Fibroblast of lung (primary cell): ENCODE measurements around the gene MTHFSD. TPM values are rescaled to one million over a fixed set of nuclear protein-coding genes. Genes with fewer than 3 reads are reported as not detected.

Experiments used
- DNase-seq, 2 donors: peaks; one replicate each; pipeline versions ENCODE4 v3.0.0 to v3.0.0-alpha.2; 2010; ENCODE audit warnings: low read depth in 2 of 2
- H2AFZ ChIP-seq: 2 replicates; pipeline ENCODE4 v1.5.1; 2012; ENCODE audit warnings: low read length, control low read depth, inconsistent platforms
- H3K27ac ChIP-seq: 2 replicates; pipeline ENCODE4 v1.5.1; 2011; ENCODE audit warnings: low read length, control low read depth; ENCODE audit not compliant: insufficient read depth
- H3K27me3 ChIP-seq: 2 replicates; pipeline ENCODE4 v1.5.1; 2011; ENCODE audit warnings: mild to moderate bottlenecking, low read length; ENCODE audit not compliant: control insufficient read depth, insufficient read depth
- H3K36me3 ChIP-seq: 2 replicates; pipeline ENCODE4 v1.5.1; 2011; ENCODE audit warnings: low read length; ENCODE audit not compliant: control insufficient read depth, insufficient read depth
- H3K4me1 ChIP-seq: 2 replicates; pipeline ENCODE4 v1.5.1; 2011; ENCODE audit warnings: low read length; ENCODE audit not compliant: control insufficient read depth, insufficient read depth; ENCODE audit errors: extremely low read depth
- H3K4me2 ChIP-seq: 2 replicates; pipeline ENCODE4 v1.5.1; 2011; ENCODE audit warnings: low read length, control low read depth; ENCODE audit not compliant: insufficient read depth; ENCODE audit errors: extremely low read depth
- H3K4me3 ChIP-seq, 4 experiments: fragments of 200-600 bp in 1 of 4; sonication (generic) in 1 of 4; replicated peaks in 1 of 4; 2 replicates each; pipeline ENCODE4 v1.5.1; 2011 to 2016; ENCODE audit warnings: low read length in 4 of 4, low read depth in 3 of 4, mild to moderate bottlenecking in 3 of 4, control low read depth in 2 of 4, inconsistent platforms in 1 of 4, mixed read lengths in 1 of 4; ENCODE audit not compliant: insufficient read depth in 1 of 4; ENCODE audit errors: control extremely low read depth in 1 of 4
- H3K79me2 ChIP-seq: 2 replicates; pipeline ENCODE4 v1.5.1; 2012; ENCODE audit warnings: mild to moderate bottlenecking, low read length, inconsistent platforms; ENCODE audit not compliant: control insufficient read depth, insufficient read depth
- H3K9ac ChIP-seq: 2 replicates; pipeline ENCODE4 v1.5.1; 2011; ENCODE audit warnings: mild to moderate bottlenecking, low read length, control low read depth; ENCODE audit not compliant: insufficient read depth
- H3K9me3 ChIP-seq: 2 replicates; pipeline ENCODE4 v1.5.1; 2012; ENCODE audit warnings: low read depth, low read length; ENCODE audit not compliant: control insufficient read depth, insufficient read depth
- H4K20me1 ChIP-seq: 2 replicates; pipeline ENCODE4 v1.5.1; 2011; ENCODE audit warnings: low read length; ENCODE audit not compliant: control insufficient read depth, insufficient read depth; ENCODE audit errors: extremely low read depth
- EZH2 ChIP-seq: IDR thresholded peaks from 2 replicates; pipeline ENCODE4 v1.5.1; 2012; ENCODE audit warnings: low read length, control low read depth, mild to moderate bottlenecking; ENCODE audit errors: missing control alignments
- polyA plus RNA-seq, 2 donors: library from polyadenylated mRNA; depleted of rRNA in 1 of 2; stranded (reverse) in 1 of 2; unstranded in 1 of 2; fragments of >200 nt; gene quantifications; 2 replicates each; pipeline ENCODE4 v1.2.1, GENCODE V29; 2011 to 2012; ENCODE audit warnings: missing spikeins in 1 of 2
- total RNA-seq: library from RNA; depleted of rRNA; stranded (reverse); fragments of >200 nt; gene quantifications from 2 replicates; pipeline ENCODE4 v1.2.1, GENCODE V29; 2014
- TF ChIP-seq, protein P1 (sequence below), 2 donors: IDR thresholded peaks in 1 of 2; conservative IDR thresholded peaks in 1 of 2; 1 replicate in 1 of 2; 2 replicates in 1 of 2; pipeline ENCODE4 v1.5.1; 2011 to 2012; ENCODE audit warnings: low read length in 2 of 2, control low read depth in 1 of 2, inconsistent platforms in 1 of 2, low read depth in 1 of 2, mild to moderate bottlenecking in 1 of 2

MTHFSD gene
- total and polyA plus RNA-seq, 2 donors (not counting 1 experiment from before 2014, with no cell fraction given): 13.1 to 19.3 TPM

GRCh38 chr16:86578061-86578599 is 23.1 kb upstream of the MTHFSD start, which contains the start of gene FOXL1:
Gene FOXL1, plus strand, starts transcription at chr16:86578549. Its CDS starts 175 bp downstream, at chr16:86578724.
- Histone ChIP-seq H2AFZ (peak within 1 kb of the TSS; percentile 28), H3K9ac (peak within 1 kb of the TSS; percentile 83), H3K27me3 (no peaks in the 10 kb centered on the region), H3K9me3 (no peaks in the 10 kb centered on the region), H3K4me2 (peak within 1 kb of the TSS; percentile 93), H3K4me1 (peaks cover 15% of the 10 kb centered on the region), H3K36me3 (no peaks in the 10 kb centered on the region), H3K79me2 (peaks cover 51% of the 10 kb centered on the region), H3K4me3 (peak within 1 kb of the TSS; percentile 62 to 86 (median 78)), H4K20me1 (no peaks in the 10 kb centered on the region), H3K27ac (peak within 1 kb of the TSS; percentile 97)
- DNase-seq: peak; percentile 93 to 99
- no peak for TF ChIP-seq EZH2
- TF ChIP-seq, protein P1, sequence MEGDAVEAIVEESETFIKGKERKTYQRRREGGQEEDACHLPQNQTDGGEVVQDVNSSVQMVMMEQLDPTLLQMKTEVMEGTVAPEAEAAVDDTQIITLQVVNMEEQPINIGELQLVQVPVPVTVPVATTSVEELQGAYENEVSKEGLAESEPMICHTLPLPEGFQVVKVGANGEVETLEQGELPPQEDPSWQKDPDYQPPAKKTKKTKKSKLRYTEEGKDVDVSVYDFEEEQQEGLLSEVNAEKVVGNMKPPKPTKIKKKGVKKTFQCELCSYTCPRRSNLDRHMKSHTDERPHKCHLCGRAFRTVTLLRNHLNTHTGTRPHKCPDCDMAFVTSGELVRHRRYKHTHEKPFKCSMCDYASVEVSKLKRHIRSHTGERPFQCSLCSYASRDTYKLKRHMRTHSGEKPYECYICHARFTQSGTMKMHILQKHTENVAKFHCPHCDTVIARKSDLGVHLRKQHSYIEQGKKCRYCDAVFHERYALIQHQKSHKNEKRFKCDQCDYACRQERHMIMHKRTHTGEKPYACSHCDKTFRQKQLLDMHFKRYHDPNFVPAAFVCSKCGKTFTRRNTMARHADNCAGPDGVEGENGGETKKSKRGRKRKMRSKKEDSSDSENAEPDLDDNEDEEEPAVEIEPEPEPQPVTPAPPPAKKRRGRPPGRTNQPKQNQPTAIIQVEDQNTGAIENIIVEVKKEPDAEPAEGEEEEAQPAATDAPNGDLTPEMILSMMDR (conservative IDR thresholded peaks at IDR 0.05 in 1 of 2, IDR thresholded peaks at IDR 0.05 in 1 of 2; ENCODE audit: low read depth in 1 of 2, low read length in 2 of 2): no peak

DNA sequence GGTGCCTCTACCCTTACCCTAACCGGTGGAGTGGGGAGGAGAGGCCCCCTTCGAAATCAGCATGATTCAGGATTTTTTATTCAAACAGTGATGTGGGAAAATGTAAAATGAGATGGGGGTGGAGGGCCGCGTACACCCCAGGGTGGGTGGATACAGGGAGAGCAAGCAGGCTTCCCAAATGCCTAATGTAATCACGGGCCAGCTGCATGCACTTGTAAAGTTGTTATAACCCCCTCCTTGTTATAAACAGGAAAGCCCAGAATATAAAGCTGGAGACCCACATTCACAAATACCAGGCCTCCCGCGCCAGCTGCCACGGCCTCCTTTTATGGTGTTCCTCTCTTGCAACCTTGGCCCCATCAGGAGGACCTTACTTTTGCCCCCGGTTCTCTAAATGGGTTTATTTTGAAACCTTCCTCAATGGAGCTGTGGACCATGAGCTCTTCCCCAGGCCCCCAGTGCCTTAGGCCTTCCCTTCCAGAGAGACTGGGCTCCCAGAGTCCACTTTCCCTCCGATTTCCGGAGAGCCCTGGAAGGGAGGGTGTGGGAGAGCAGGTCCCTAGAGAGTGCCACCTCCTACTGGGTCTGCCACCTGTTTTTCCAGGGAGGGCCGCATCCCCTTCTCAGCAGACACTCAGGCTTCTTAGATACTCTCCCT is 22.4 kb upstream of the MTHFSD start:
- Histone ChIP-seq H3K9ac (peak overlapping the region; percentile 87), H3K4me2 (peak overlapping the region; percentile 86), H3K27me3 (no peaks in the 10 kb centered on the region), H3K4me3 (peak overlapping the region; percentile 62 to 86 (median 76)), H4K20me1 (no peaks in the 10 kb centered on the region), H3K4me1 (peaks cover 15% of the 10 kb centered on the region), H3K9me3 (no peaks in the 10 kb centered on the region), H3K27ac (peak overlapping the region; percentile 97), H2AFZ (no peak overlapping the region), H3K79me2 (peaks cover 51% of the 10 kb centered on the region), H3K36me3 (peaks cover 2% of the 10 kb centered on the region)
- DNase-seq: peak; percentile 80 to 93
- TF ChIP-seq, protein P1 (conservative IDR thresholded peaks at IDR 0.05 in 1 of 2, IDR thresholded peaks at IDR 0.05 in 1 of 2; ENCODE audit: low read depth in 1 of 2, low read length in 2 of 2): no peak
- TF ChIP-seq EZH2: no peak

- H3K9me3 ChIP-seq: no peaks in the 10 kb centered on the region
- peaks cover 4% of the 10 kb centered on the region for H3K36me3 ChIP-seq
- H3K9ac ChIP-seq: peak overlapping the region; percentile 87
- peak overlapping the region; percentile 97 for H3K27ac ChIP-seq
- TF ChIP-seq, protein P1 (conservative IDR thresholded peaks at IDR 0.05 in 1 of 2, IDR thresholded peaks at IDR 0.05 in 1 of 2; ENCODE audit: low read depth in 1 of 2, low read length in 2 of 2): no peak
- no peak for TF ChIP-seq EZH2
- DNase-seq: peak; percentile 53 to 80
- no peaks in the 10 kb centered on the region for H3K27me3 ChIP-seq
- H3K4me3 ChIP-seq: peak overlapping the region; percentile 62 to 86 (median 76)
- peaks cover 17% of the 10 kb centered on the region for H3K4me1 ChIP-seq
- peak overlapping the region; percentile 86 for H3K4me2 ChIP-seq
- H4K20me1 ChIP-seq: no peaks in the 10 kb centered on the region
- no peak overlapping the region for H2AFZ ChIP-seq
- peaks cover 51% of the 10 kb centered on the region for H3K79me2 ChIP-seq
Observed at GRCh38 chr16:86576591-86577313, 21.7 kb upstream of the MTHFSD start.
